GM11168 (cell line): ENCODE data around the gene SNED1.

Source experiments
- in situ Hi-C: fragments of 300-500 bp; cut with MboI; formaldehyde crosslinking; loops from one replicate; pipeline ENCODE4 v1.12.0; 2022; ENCODE audit warnings: low sequenced_read_pairs; ENCODE audit not compliant: unreplicated experiment

The SNED1 gene

GRCh38 chr2:241019441-241020139 is 21.2 kb downstream of the SNED1 start:
- in situ Hi-C loops = no loop called here

- in situ Hi-C loops = no loop called here
Observed at GRCh38 chr2:241020201-241020600, 21.8 kb downstream of the SNED1 start.

GRCh38 chr2:241020629-241021190 is 22.3 kb downstream of the SNED1 start:
- in situ Hi-C loops = no loop called here

- in situ Hi-C loops = no loop called here
Observed at GRCh38 chr2:241025639-241026038, 27.2 kb downstream of the SNED1 start.

- in situ Hi-C loops = no loop called here
Observed at GRCh38 chr2:241029599-241030332, 31.3 kb downstream of the SNED1 start.

- in situ Hi-C loops = no loop called here
Observed at GRCh38 chr2:241030333-241030680, 31.9 kb downstream of the SNED1 start.

- in situ Hi-C loops = no loop called here
Observed at GRCh38 chr2:241030883-241031282, 32.5 kb downstream of the SNED1 start.

- in situ Hi-C loops = no loop called here
Observed at GRCh38 chr2:241031436-241032165, 33.2 kb downstream of the SNED1 start.

GRCh38 chr2:241033336-241033987 is 35.0 kb downstream of the SNED1 start:
- in situ Hi-C loops = no loop called here

GRCh38 chr2:241033994-241034393 is 35.6 kb downstream of the SNED1 start:
- in situ Hi-C loops = no loop called here

- in situ Hi-C loops = no loop called here
Observed at GRCh38 chr2:241034490-241035141, 36.2 kb downstream of the SNED1 start.

GRCh38 chr2:241035142-241035817 is 36.9 kb downstream of the SNED1 start:
- in situ Hi-C loops = no loop called here

- in situ Hi-C loops = no loop called here
Observed at GRCh38 chr2:241035818-241036396, 37.5 kb downstream of the SNED1 start.

- in situ Hi-C loops = no loop called here
Observed at GRCh38 chr2:241036397-241036963, 38.1 kb downstream of the SNED1 start.

- in situ Hi-C loops = no loop called here
Observed at GRCh38 chr2:241036964-241037421, 38.6 kb downstream of the SNED1 start.

- in situ Hi-C loops = no loop called here
Observed at GRCh38 chr2:241037498-241037897, 39.1 kb downstream of the SNED1 start.

- in situ Hi-C loops = no loop called here
Observed at GRCh38 chr2:241038374-241039180, 40.2 kb downstream of the SNED1 start.

- in situ Hi-C loops = no loop called here
Observed at GRCh38 chr2:241039416-241039815, 41.0 kb downstream of the SNED1 start.
